ENCODE results near the gene TRAF3.

DNA sequence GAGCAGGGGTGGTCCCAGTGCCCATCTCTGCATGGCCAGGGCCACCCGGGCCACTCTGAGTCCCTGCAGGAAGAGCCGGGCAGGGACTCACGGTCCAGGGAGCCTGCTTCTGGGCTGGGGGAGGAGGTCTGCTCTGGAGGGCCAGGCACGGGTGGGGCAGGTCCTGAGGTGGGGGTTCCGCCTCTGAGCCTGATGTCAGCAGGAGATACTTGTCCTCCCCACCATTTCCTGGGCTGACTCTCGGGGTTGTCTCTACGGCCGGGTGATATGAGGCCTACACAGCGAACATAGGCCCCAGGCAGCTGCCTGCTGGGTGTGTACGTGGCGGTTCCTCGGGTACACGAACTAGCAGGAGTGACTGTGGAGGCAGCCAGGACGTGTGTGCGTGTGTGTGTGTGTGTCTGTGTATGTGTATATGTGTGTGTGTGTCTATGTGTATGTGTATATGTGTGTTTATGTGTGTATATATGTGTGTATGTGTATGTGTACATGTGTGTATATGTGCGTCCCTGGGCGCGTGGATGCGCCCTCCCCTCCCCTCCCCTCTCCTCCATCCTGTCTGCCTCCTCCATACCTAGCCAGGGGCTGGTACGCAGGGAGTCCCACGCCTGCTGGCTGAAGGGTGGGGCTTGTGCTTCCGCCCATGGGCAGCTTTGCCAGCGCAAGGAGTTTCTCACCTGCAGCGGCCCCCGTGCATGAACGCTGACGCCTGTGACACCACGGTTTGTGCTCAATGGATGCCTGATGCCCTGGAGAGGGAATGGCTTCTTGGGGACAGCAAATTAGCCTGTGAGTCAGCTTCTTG, 30.4 kb upstream of the TRAF3 start:
- TF ChIP-seq, protein P1, sequence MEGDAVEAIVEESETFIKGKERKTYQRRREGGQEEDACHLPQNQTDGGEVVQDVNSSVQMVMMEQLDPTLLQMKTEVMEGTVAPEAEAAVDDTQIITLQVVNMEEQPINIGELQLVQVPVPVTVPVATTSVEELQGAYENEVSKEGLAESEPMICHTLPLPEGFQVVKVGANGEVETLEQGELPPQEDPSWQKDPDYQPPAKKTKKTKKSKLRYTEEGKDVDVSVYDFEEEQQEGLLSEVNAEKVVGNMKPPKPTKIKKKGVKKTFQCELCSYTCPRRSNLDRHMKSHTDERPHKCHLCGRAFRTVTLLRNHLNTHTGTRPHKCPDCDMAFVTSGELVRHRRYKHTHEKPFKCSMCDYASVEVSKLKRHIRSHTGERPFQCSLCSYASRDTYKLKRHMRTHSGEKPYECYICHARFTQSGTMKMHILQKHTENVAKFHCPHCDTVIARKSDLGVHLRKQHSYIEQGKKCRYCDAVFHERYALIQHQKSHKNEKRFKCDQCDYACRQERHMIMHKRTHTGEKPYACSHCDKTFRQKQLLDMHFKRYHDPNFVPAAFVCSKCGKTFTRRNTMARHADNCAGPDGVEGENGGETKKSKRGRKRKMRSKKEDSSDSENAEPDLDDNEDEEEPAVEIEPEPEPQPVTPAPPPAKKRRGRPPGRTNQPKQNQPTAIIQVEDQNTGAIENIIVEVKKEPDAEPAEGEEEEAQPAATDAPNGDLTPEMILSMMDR (IDR thresholded peaks at IDR 0.05) = no peak
- TF ChIP-seq POLR2A (IDR thresholded peaks at IDR 0.05) (no peak), POLR2AphosphoS5 (IDR thresholded peaks at IDR 0.05; ENCODE audit: insufficient read depth in 1 of 2, low read depth in 1 of 2) (no peak)
